RWPE2 (cell line): ENCODE data around the gene ABCC3.

Source experiments
- ATAC-seq: fragments of 200-7000 bp; cut with Tn5 transposase; 3 replicates; pipeline ENCODE4 v1.9.1; 2021; ENCODE audit warnings: low read depth
- DNase-seq: peaks from one replicate; pipeline ENCODE4 v3.0.0-alpha.2; 2020; ENCODE audit warnings: low spot score
- H3K27ac ChIP-seq: fragments of 450-650 bp; 2 replicates; pipeline ENCODE4 v1.5.1; 2017; ENCODE audit warnings: mild to moderate bottlenecking; ENCODE audit not compliant: poor library complexity, severe bottlenecking
- H3K27me3 ChIP-seq: fragments of 250-450 bp; sonication (Bioruptor Pico); 2 replicates; pipeline ENCODE4 v1.5.1; 2021; ENCODE audit warnings: mild to moderate bottlenecking, moderate library complexity; ENCODE audit not compliant: insufficient read depth, poor library complexity, severe bottlenecking
- H3K36me3 ChIP-seq: fragments of 250-450 bp; sonication (Bioruptor Pico); 2 replicates; pipeline ENCODE4 v1.5.1; 2020; ENCODE audit warnings: low read depth, mild to moderate bottlenecking, moderate library complexity
- H3K4me1 ChIP-seq: fragments of 250-450 bp; sonication (Bioruptor Pico); 2 replicates; pipeline ENCODE4 v1.5.1; 2021; ENCODE audit warnings: mild to moderate bottlenecking, moderate library complexity; ENCODE audit not compliant: insufficient read depth, poor library complexity, severe bottlenecking
- H3K4me3 ChIP-seq: fragments of 250-450 bp; sonication (Bioruptor Pico); 2 replicates; pipeline ENCODE4 v1.5.1; 2021; ENCODE audit warnings: mild to moderate bottlenecking, moderate library complexity; ENCODE audit not compliant: severe bottlenecking
- H3K9me3 ChIP-seq: fragments of 250-450 bp; sonication (Bioruptor Pico); 2 replicates; pipeline ENCODE4 v1.5.1; 2021; ENCODE audit warnings: mild to moderate bottlenecking, moderate library complexity; ENCODE audit not compliant: severe bottlenecking
- TF ChIP-seq, protein P1 (sequence below): fragments of 450-650 bp; IDR thresholded peaks from one replicate; pipeline ENCODE4 v1.5.1; 2017; ENCODE audit warnings: mild to moderate bottlenecking, moderate library complexity; ENCODE audit not compliant: poor library complexity, severe bottlenecking

Gene ABCC3

DNA sequence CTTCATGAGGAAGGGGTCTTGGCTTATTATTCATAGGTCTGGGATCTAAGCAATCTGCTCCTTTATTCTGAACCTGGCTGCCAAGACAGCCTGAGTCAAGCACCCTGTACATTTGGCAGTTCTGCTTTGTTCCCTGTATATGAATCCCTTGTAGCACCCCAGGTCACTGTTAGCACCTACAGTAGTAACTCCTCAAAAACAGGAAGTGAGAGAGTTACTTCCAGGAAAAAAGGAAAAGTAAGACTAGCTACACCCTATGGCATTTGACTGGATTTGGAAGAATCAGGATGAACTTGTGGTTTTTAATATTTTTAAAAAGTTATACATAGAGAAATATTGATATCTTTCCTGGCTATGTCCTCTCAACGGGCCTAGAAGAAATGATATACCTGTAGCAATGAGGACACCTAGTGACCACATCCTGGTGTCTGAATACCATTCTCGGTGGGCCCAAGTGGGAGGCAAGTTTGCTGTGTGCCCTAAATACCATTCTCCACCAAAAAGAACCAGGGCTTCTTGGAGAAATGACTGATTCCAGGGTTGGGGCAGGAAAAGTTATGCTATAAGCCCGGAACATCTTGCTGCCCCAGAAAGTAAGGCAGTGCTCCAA lies 63.1 kb downstream of the ABCC3 start:
- H3K4me1 ChIP-seq: peaks cover 18% of the 10 kb centered on the region
- TF ChIP-seq, protein P1, sequence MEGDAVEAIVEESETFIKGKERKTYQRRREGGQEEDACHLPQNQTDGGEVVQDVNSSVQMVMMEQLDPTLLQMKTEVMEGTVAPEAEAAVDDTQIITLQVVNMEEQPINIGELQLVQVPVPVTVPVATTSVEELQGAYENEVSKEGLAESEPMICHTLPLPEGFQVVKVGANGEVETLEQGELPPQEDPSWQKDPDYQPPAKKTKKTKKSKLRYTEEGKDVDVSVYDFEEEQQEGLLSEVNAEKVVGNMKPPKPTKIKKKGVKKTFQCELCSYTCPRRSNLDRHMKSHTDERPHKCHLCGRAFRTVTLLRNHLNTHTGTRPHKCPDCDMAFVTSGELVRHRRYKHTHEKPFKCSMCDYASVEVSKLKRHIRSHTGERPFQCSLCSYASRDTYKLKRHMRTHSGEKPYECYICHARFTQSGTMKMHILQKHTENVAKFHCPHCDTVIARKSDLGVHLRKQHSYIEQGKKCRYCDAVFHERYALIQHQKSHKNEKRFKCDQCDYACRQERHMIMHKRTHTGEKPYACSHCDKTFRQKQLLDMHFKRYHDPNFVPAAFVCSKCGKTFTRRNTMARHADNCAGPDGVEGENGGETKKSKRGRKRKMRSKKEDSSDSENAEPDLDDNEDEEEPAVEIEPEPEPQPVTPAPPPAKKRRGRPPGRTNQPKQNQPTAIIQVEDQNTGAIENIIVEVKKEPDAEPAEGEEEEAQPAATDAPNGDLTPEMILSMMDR: peak; percentile 13
- peaks cover 90% of the 10 kb centered on the region for H3K36me3 ChIP-seq

DNA sequence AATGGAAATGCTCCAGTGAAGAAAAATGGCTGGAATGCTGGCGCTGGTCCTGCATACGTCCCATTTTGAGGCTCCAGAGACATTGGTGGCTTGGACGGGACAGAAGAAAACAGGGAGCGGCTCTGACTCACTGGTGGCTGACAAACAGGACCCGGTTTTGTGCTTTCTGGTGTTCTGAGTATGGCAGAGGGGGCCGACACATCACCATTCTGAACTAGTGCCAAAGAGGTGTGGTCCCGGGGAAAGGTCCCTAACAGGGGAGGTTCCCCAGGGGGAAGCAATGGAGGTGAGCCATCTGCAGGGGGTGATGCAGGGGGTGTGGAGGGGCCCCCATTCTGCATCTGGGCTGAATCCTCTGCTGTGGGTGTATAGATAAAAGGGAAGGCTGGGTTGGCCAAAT lies 64.7 kb downstream of the ABCC3 start:
- peaks cover 87% of the 10 kb centered on the region for H3K36me3 ChIP-seq
- peaks cover 10% of the 10 kb centered on the region for H3K4me1 ChIP-seq
- no peaks in the 10 kb centered on the region for H3K9me3 ChIP-seq
- TF ChIP-seq, protein P1: no peak
- no peaks in the 10 kb centered on the region for H3K27me3 ChIP-seq
- H3K27ac ChIP-seq: peak overlapping the region; percentile 25
- ATAC-seq (peak; percentile 26; the same call in 2 of the 3 replicates), DNase-seq (no peak)
- no peak overlapping the region for H3K4me3 ChIP-seq

More for the DNA sequence above, 63.1 kb downstream of the ABCC3 start:
- H3K27me3 ChIP-seq: no peaks in the 10 kb centered on the region
- H3K27ac ChIP-seq: no peak overlapping the region
- no peaks in the 10 kb centered on the region for H3K9me3 ChIP-seq
- H3K4me3 ChIP-seq: no peak overlapping the region
- ATAC-seq (no peak), DNase-seq (no peak)

DNA sequence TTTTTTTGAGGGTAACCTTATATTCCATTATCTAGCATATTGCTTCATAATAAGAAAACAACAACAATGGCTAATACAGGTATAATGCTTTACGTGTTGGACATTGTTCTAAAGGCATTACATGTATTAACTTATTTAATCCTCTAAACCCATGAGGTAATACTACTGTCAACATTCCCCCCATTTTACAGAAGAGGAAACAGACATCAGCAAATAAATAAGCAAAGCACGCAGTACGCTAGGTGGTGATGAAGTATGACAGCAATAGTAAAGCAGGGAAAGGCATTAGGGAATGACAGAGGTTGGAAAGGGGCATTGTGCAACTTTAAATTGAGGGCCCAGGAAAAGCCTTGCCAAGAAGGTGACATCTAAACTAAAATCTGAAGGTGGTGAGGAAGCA lies 68.5 kb downstream of the ABCC3 start:
- Histone ChIP-seq H3K27ac (no peak overlapping the region), H3K27me3 (no peaks in the 10 kb centered on the region), H3K4me1 (peaks cover 13% of the 10 kb centered on the region), H3K36me3 (peaks cover 58% of the 10 kb centered on the region), H3K9me3 (no peaks in the 10 kb centered on the region), H3K4me3 (no peak overlapping the region)
- TF ChIP-seq, protein P1: no peak
- DNase-seq (no peak), ATAC-seq (no peak)

DNA sequence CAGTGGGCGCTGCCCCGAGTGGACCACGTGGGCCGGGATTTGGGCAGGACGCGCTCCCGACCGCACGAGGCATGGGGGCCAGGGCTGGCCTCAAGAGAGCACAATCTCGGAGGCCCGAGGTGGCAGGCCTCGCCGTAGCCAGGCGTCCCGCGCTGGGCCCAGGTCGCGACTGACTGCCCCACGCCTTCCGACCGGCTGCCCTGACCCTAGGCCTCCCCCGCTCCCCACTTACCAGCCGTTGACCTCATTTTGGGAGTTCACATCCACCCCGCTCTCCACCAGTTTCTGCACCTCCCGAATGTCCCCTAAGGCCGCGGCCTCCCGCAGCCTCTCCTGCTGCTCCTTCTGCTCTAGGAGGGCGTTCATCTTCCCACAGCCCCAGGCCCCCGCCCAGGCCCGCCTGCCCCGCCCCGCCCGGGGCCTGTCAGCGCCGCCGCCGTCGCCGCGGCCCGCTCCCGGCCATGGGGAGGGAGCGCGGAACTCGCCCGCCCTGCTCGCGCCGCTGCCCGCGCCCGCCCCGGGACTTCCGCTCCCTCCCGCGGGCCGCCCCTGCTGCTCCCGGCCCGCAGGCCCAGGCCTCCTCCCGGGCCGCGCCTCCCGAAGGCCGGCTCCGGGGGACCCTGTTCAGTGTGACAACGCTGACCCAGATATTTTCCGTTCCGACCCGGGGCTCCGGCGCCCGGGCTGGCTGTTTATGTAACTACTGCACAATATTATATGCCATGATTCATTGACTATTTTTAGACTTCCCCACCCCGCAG lies 72.8 kb downstream of the ABCC3 start, which contains the start of gene ANKRD40:
Gene ANKRD40, minus strand, starts transcription at position 626 of the 761 bp plus-strand sequence. Its CDS starts 260 bp downstream, at position 366.
- TF ChIP-seq, protein P1: no peak
- DNase-seq: peak; percentile 85
- Histone ChIP-seq H3K36me3 (peaks cover 20% of the 10 kb centered on the region), H3K9me3 (no peaks in the 10 kb centered on the region), H3K4me3 (peak within 1 kb of the TSS; percentile 52), H3K27me3 (no peaks in the 10 kb centered on the region), H3K27ac (peak within 1 kb of the TSS; percentile 85), H3K4me1 (peaks cover 14% of the 10 kb centered on the region)
- ATAC-seq: peak; percentile 74
